HCT116 (cell line): Measurements from ENCODE around the gene HOXD11. TPM values are rescaled to one million over a fixed set of nuclear protein-coding genes. Genes with fewer than 3 reads are reported as not detected.

Experiments
- ATAC-seq: fragments of 200-7000 bp; cut with Tn5 transposase; 2 replicates; pipeline ENCODE4 v1.9.1; 2020; ENCODE audit warnings: mild to moderate bottlenecking, moderate library complexity
- BruUV-seq: library from RNA; stranded (reverse); fragments of 400-500 nt; replicated peaks from 2 replicates; lab custom pipeline; 2021; lab: Mats Ljungman, UMichigan
- CTCF ChIA-PET: fragments of 300-600 bp; sonication (Branson Sonifier 250); formaldehyde crosslinking; loops from one replicate; lab custom pipeline; 2021; ENCODE audit warnings: antibody characterized with exemption; lab: Charles Lee
- POLR2A ChIA-PET: fragments of 300-600, 350-600 bp; sonication (Branson Sonifier 250); formaldehyde crosslinking; loops from one replicate; lab custom pipeline; 2021; ENCODE audit warnings: antibody characterized with exemption; lab: Charles Lee
- RAD21 ChIA-PET, 2 experiments: fragments of 300-600 bp; sonication (Branson Sonifier 250); formaldehyde crosslinking; loops; one replicate each; lab custom pipeline; 2023; ENCODE audit warnings: low total read pairs in 2 of 2; ENCODE audit not compliant: uncharacterized antibody in 2 of 2, unreplicated experiment in 2 of 2, low non-redundant PET in 1 of 2; lab: Charles Lee
- DNase-seq: peaks from one replicate; pipeline ENCODE4 v3.0.0-alpha.2; 2010; ENCODE audit warnings: low read depth, low spot score
- H2AFZ ChIP-seq: fragments of 200-600 bp; shearing (Covaris generic), sonication (generic); 2 replicates; pipeline ENCODE4 v1.6.1; 2017; ENCODE audit warnings: low read depth, mixed run types, mixed read lengths, antibody characterized with exemption, low read length; ENCODE audit not compliant: poor library complexity, severe bottlenecking
- H3K27ac ChIP-seq: 2 replicates; pipeline ENCODE4 v1.5.1; 2012; ENCODE audit warnings: low read depth, low read length
- H3K27me3 ChIP-seq: fragments of 200-600 bp; sonication (generic); 2 replicates; pipeline ENCODE4 v1.6.1; 2016; ENCODE audit warnings: mixed run types, low read length, mixed read lengths; ENCODE audit not compliant: insufficient read depth
- H3K36me3 ChIP-seq, 2 experiments: fragments of 200-500 bp in 1 of 2; fragments of 200-600 bp in 1 of 2; sonication (Bioruptor generic) in 1 of 2; sonication (generic) in 1 of 2; 2 replicates each; pipeline versions ENCODE4 v1.5.1 to v1.6.1; 2014 to 2016; ENCODE audit warnings: low read length in 2 of 2, inconsistent platforms in 1 of 2, mixed read lengths in 1 of 2, mixed run types in 1 of 2; ENCODE audit not compliant: insufficient read depth in 2 of 2, control insufficient read depth in 1 of 2
- H3K4me1 ChIP-seq, 2 experiments: fragments of 200-600 bp in 1 of 2; sonication (generic) in 1 of 2; 2 replicates each; pipeline versions ENCODE4 v1.5.1 to v1.6.1; 2012 to 2017; ENCODE audit warnings: low read length in 2 of 2, inconsistent platforms in 1 of 2, mild to moderate bottlenecking in 1 of 2, mixed read lengths in 1 of 2, mixed run types in 1 of 2, moderate library complexity in 1 of 2; ENCODE audit not compliant: insufficient read depth in 2 of 2, control insufficient read depth in 1 of 2
- H3K4me2 ChIP-seq: fragments of 200-600 bp; sonication (generic); 2 replicates; pipeline ENCODE4 v1.6.1; 2017; ENCODE audit warnings: mixed run types, low read length, mixed read lengths
- H3K4me3 ChIP-seq, 2 experiments: fragments of 200-600 bp in 1 of 2; sonication (generic) in 1 of 2; replicated peaks in 1 of 2; 2 replicates each; pipeline ENCODE4 v1.5.1; 2011 to 2016; ENCODE audit warnings: low read length in 2 of 2, control low read depth in 1 of 2, low read depth in 1 of 2, mild to moderate bottlenecking in 1 of 2, mixed read lengths in 1 of 2, mixed run types in 1 of 2
- H3K79me2 ChIP-seq: fragments of 200-600 bp; sonication (generic); 2 replicates; pipeline ENCODE4 v1.6.1; 2017; ENCODE audit warnings: mild to moderate bottlenecking, mixed run types, low read length, moderate library complexity, mixed read lengths; ENCODE audit not compliant: insufficient read depth
- H3K9ac ChIP-seq: fragments of 200-600 bp; sonication (generic); 2 replicates; pipeline ENCODE4 v1.6.1; 2016; ENCODE audit warnings: low read length, mixed read lengths
- H3K9me2 ChIP-seq: fragments of 200-600 bp; sonication (generic), shearing (Covaris generic); 2 replicates; pipeline ENCODE4 v1.6.1; 2017; ENCODE audit warnings: mixed run types, mild to moderate bottlenecking, moderate library complexity; ENCODE audit not compliant: insufficient read depth
- H3K9me3 ChIP-seq, 2 experiments: fragments of 200-500 bp in 1 of 2; fragments of 200-600 bp in 1 of 2; sonication (Bioruptor generic) in 1 of 2; sonication (generic) in 1 of 2; 2 replicates each; pipeline ENCODE4 v1.6.1; 2014 to 2017; ENCODE audit warnings: low read length in 2 of 2, mixed read lengths in 2 of 2, inconsistent platforms in 1 of 2, low read depth in 1 of 2, mild to moderate bottlenecking in 1 of 2, mixed run types in 1 of 2, moderate library complexity in 1 of 2; ENCODE audit not compliant: control insufficient read depth in 1 of 2, insufficient read depth in 1 of 2
- H4K20me1 ChIP-seq: fragments of 200-600 bp; sonication (generic), shearing (Covaris generic); 2 replicates; pipeline ENCODE4 v1.6.1; 2017; ENCODE audit warnings: mixed run types, mild to moderate bottlenecking, moderate library complexity; ENCODE audit not compliant: insufficient read depth
- CBX3 ChIP-seq: IDR thresholded peaks from 2 replicates; pipeline ENCODE4 v1.6.1; 2012; ENCODE audit warnings: low read depth
- CEBPB ChIP-seq: IDR thresholded peaks from 2 replicates; pipeline ENCODE4 v1.6.1; 2012; ENCODE audit warnings: low read depth
- EGR1 ChIP-seq: IDR thresholded peaks from 2 replicates; pipeline ENCODE4 v1.6.1; 2012; ENCODE audit warnings: low read depth
- ELF1 ChIP-seq: IDR thresholded peaks from 2 replicates; pipeline ENCODE4 v1.6.1; 2012; ENCODE audit warnings: low read depth, borderline replicate concordance
- EZH2 ChIP-seq: fragments of 200-600 bp; sonication (generic); IDR thresholded peaks from 2 replicates; pipeline ENCODE4 v1.6.1; 2017; ENCODE audit warnings: antibody characterized with exemption, mixed run types
- EZH2phosphoT487 ChIP-seq: fragments of 200-600 bp; IDR thresholded peaks from 2 replicates; pipeline ENCODE4 v1.6.1; 2018; ENCODE audit warnings: antibody characterized with exemption, borderline replicate concordance
- FOSL1 ChIP-seq: IDR thresholded peaks from 2 replicates; pipeline ENCODE4 v1.6.1; 2012; ENCODE audit warnings: low read depth
- JUND ChIP-seq: IDR thresholded peaks from 2 replicates; pipeline ENCODE4 v1.6.1; 2012
- MAX ChIP-seq: IDR thresholded peaks from 2 replicates; pipeline ENCODE4 v1.6.1; 2012
- POLR2AphosphoS5 ChIP-seq: IDR thresholded peaks from 2 replicates; pipeline ENCODE4 v1.6.1; 2011; ENCODE audit warnings: mild to moderate bottlenecking, low read depth, low read length, moderate library complexity
- REST ChIP-seq: IDR thresholded peaks from 2 replicates; pipeline ENCODE4 v1.6.1; 2012; ENCODE audit warnings: low read depth
- SIN3A ChIP-seq: IDR thresholded peaks from 2 replicates; pipeline ENCODE4 v1.6.1; 2012; ENCODE audit warnings: low read depth
- SP1 ChIP-seq: IDR thresholded peaks from 2 replicates; pipeline ENCODE4 v1.6.1; 2012; ENCODE audit warnings: low read depth
- TCF7L2 ChIP-seq: IDR thresholded peaks from 2 replicates; pipeline ENCODE4 v1.7.0; 2011; ENCODE audit warnings: borderline replicate concordance, inconsistent platforms; ENCODE audit not compliant: insufficient read depth, insufficient read length; ENCODE audit errors: extremely low read depth
- YY1 ChIP-seq: IDR thresholded peaks from 2 replicates; pipeline ENCODE4 v1.6.1; 2011; ENCODE audit warnings: low read length, low read depth, moderate library complexity, mild to moderate bottlenecking; ENCODE audit not compliant: insufficient replicate concordance; ENCODE audit errors: extremely low read depth
- ZBTB33 ChIP-seq: IDR thresholded peaks from 2 replicates; pipeline ENCODE4 v1.6.1; 2011; ENCODE audit warnings: mild to moderate bottlenecking, low read length, moderate library complexity; ENCODE audit not compliant: insufficient replicate concordance; ENCODE audit errors: extremely low read depth
- ZFX ChIP-seq: fragments of 450-650 bp; IDR thresholded peaks from 2 replicates; pipeline ENCODE4 v1.6.1; 2017
- ZNF274 ChIP-seq: fragments of 200-500 bp; sonication (Bioruptor generic); IDR thresholded peaks from 2 replicates; pipeline ENCODE4 v1.6.1; 2014; ENCODE audit warnings: mild to moderate bottlenecking, low read depth, low read length, inconsistent platforms
- intact Hi-C: fragments of 100-400 bp; cut with micrococcal nuclease; formaldehyde crosslinking; loops from 2 replicates; pipeline ENCODE4 v1.10.0; 2022
- total RNA-seq: library from RNA; stranded (reverse); gene quantifications from one replicate; pipeline ENCODE4 v1.2.1, GENCODE V29; 2021; ENCODE audit not compliant: unreplicated experiment
- TF ChIP-seq, protein P1 (sequence below), 3 experiments: fragments of 200-600 bp in 1 of 3; sonication (generic) in 1 of 3; IDR thresholded peaks in 2 of 3; conservative IDR thresholded peaks in 1 of 3; 2 replicates each; pipeline ENCODE4 v1.5.1; 2012 to 2017; ENCODE audit warnings: low read depth in 2 of 3, low read length in 2 of 3, antibody characterized with exemption in 1 of 3, borderline replicate concordance in 1 of 3, control low read depth in 1 of 3, mild to moderate bottlenecking in 1 of 3, mixed read lengths in 1 of 3, mixed run types in 1 of 3, moderate library complexity in 1 of 3; ENCODE audit not compliant: insufficient read depth in 1 of 3

HOXD11 gene
- total RNA-seq, 1 experiment from 2014 or later: not detected

DNA sequence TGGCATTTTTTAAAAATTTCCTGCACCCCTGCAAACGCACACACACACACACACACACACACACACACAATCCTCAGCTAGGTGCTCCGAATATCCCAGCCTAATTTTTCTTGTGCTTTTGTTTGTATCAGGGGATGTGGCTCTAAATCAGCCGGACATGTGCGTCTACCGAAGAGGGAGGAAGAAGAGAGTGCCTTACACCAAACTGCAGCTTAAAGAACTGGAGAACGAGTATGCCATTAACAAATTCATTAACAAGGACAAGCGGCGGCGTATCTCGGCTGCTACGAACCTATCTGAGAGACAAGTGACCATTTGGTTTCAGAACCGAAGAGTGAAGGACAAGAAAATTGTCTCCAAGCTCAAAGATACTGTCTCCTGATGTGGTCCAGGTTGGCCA lies 12.7 kb upstream of the HOXD11 start (continued):
- TF ChIP-seq ZFX (no peak), YY1 (no peak), POLR2AphosphoS5 (no peak)

DNA sequence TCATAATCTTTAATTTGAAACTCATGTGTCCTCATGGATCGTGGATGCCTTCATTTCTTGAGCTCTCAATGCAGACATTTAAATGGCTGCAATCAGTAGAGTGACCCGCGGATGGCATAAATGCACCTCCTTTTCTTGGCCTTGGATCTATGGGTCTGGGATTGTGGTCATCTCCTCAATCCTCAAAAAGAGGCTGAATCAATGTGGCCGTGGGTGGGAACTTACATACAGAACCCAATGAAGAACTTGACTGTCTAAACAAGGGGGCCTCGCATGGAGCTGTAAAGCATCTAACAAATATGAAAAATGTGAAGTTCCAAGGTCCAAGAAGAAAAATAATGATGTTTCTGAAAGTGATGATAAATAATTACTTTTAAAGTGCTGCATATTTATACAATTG lies 11.7 kb upstream of the HOXD11 start:
- Histone ChIP-seq H3K9me3 (no peaks in the 10 kb centered on the region), H3K79me2 (no peaks in the 10 kb centered on the region), H3K36me3 (no peaks in the 10 kb centered on the region), H3K4me3 (no peak overlapping the region), H3K4me2 (no peak overlapping the region), H3K27ac (no peak overlapping the region), H3K9me2 (no peaks in the 10 kb centered on the region), H3K27me3 (no peaks in the 10 kb centered on the region), H3K9ac (no peak overlapping the region), H4K20me1 (no peaks in the 10 kb centered on the region), H2AFZ (no peak overlapping the region), H3K4me1 (peaks cover 5 to 18% of the 10 kb centered on the region in 2 experiments; a peak in 3 of 4 replicates)
- ATAC-seq (no peak), DNase-seq (no peak)
- ChIA-PET POLR2A (no interaction called here), RAD21 (no interaction called here), CTCF (interaction anchor here (1.2 to 2.0 kb wide), 2 partner anchors 766 to 1065 kb away, joined by 3 to 9 read pairs; no protein-coding TSS in a partner anchor)
- intact Hi-C loops: loop anchor here (5.0 kb wide), 1 partner anchor 1323 kb away; no protein-coding TSS in a partner anchor
- no TSS peak for BruUV-seq
- TF ChIP-seq EGR1 (no peak), FOSL1 (no peak), YY1 (no peak), ELF1 (no peak), TCF7L2 (no peak), ZNF274 (no peak), MAX (no peak), CBX3 (no peak), POLR2AphosphoS5 (no peak), EZH2phosphoT487 (no peak), SIN3A (no peak), SP1 (no peak), CEBPB (no peak), ZBTB33 (no peak), EZH2 (no peak), JUND (no peak), REST (no peak)
- TF ChIP-seq, protein P1, sequence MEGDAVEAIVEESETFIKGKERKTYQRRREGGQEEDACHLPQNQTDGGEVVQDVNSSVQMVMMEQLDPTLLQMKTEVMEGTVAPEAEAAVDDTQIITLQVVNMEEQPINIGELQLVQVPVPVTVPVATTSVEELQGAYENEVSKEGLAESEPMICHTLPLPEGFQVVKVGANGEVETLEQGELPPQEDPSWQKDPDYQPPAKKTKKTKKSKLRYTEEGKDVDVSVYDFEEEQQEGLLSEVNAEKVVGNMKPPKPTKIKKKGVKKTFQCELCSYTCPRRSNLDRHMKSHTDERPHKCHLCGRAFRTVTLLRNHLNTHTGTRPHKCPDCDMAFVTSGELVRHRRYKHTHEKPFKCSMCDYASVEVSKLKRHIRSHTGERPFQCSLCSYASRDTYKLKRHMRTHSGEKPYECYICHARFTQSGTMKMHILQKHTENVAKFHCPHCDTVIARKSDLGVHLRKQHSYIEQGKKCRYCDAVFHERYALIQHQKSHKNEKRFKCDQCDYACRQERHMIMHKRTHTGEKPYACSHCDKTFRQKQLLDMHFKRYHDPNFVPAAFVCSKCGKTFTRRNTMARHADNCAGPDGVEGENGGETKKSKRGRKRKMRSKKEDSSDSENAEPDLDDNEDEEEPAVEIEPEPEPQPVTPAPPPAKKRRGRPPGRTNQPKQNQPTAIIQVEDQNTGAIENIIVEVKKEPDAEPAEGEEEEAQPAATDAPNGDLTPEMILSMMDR (IDR thresholded peaks at IDR 0.05 in 2 of 3, conservative IDR thresholded peaks at IDR 0.05 in 1 of 3; ENCODE audit: borderline replicate concordance in 1 of 3, insufficient read depth in 1 of 3, low read depth in 2 of 3, low read length in 2 of 3): no peak
